Amniotic epithelial cell (primary cell): ENCODE data around the gene ATF2.

Source experiments
- DNase-seq: peaks from one replicate; pipeline ENCODE4 v3.0.0-alpha.2; 2010; ENCODE audit warnings: low read depth

The ATF2 gene

GRCh38 chr2:175025233-175025632 lies 142.8 kb downstream of the ATF2 start:
- DNase-seq, result no peak

GRCh38 chr2:175022923-175023322 lies 145.1 kb downstream of the ATF2 start:
- DNase-seq, result no peak
